SKM-1 treated with dmso at 0.1 percent for 144 hours (cell line): Measurements from ENCODE around the gene SHB.

Experiments
- DNase-seq: peaks from one replicate; lab custom pipeline; 2025; ENCODE audit not compliant: unreplicated experiment; lab: John Stamatoyannopoulos, UW

The SHB gene

DNA sequence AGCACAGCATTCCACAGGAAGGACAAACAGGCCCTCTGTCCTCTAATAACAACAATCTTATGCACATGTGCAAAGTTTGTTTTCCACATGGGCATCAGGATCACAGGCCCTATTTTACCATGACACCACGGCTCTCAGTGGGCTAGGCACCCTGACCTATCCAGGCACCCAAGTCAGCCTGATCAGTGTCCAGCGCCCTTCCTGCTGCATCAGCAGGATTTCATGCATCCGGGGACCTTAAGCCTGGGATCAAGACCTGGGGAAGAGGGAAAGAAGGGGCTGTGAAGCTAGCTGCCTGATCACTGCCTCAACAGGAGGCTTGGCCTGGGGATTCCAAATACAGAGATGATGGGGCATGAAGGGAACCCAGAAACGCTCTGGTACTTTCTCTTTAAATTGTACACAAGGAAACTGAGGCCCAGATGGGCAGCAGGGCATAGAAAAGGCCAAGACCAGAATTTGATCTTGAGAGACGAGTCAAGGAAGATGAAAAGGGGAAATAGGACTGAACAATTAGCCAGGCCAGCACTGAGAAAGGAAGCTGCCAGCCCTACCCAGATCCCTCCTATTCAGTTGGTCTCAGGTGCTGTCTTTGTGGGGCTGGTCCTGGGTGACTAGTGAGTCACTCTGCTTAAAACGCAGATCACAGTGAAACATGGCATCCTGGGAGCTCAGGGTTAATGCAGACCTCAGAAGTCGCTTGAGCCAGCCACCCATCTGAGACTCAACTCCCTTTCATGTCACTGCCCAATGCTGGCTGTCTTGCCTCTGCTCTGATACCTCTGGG lies 57.9 kb downstream of the SHB start:
- peak; percentile 23 for DNase-seq

DNA sequence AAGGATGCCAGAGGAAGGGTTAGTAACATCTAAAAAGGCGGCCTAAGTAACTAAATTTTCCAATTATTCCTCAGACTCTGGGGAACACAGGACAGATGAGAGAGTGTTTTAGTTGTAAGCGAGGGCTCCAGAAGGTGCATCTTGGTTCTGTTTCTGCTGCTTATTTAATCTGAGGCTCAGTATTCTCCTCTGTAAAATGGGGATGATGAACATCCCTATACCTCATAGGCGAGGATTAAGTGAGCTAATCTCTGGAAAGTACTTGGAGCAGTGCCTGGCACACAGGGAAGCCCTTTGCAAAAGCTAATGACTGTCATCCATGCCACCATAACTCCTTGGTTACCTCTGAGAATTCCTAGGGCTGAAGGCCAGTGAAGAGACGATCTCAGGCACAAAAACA lies 59.0 kb downstream of the SHB start:
- DNase-seq: no peak

GRCh38 chr9:38009035-38009501 lies 60.0 kb downstream of the SHB start:
- DNase-seq: no peak

DNA sequence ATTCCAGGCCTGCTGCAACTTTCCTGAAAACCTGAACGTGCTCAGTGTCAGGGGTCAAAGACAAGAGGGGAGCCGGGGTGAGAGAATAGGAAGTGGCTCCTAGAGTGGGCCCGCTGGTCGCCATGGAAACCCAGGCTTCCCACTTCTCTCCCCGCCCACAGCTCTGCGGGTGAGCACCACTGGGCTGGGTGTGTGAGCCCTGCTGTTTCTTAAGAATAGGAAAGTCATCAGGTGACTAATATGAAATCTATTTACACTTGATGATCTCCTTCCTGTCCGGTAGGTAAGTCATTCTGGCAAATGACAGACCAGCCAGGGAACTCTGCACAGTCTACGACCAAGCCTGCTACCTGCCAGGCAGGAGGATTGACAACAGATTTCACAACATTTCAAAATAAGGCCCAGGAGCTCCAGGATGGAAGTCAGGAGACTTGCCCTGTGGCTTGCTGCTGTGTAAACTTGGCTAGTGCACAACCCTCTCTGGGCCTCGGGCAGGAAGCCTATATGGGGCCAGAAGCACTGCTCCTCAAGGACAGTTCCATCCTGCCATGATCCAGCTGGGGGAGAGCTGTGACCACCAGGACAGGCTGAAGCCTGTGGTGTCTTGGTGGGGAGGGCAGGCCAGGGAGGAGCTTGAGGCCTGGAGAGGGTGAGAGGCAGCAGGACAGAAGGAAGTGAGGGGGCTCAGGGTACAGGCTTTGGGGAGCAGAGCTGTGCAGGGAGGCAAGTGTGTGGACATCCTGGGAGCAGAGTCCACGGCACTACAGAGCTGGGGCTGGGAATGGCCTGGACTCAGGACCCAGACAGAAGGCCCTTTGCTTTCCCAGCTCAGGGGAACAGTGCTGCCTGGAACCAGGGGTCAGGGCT lies 60.6 kb downstream of the SHB start:
- DNase-seq: peak; percentile 69

DNA sequence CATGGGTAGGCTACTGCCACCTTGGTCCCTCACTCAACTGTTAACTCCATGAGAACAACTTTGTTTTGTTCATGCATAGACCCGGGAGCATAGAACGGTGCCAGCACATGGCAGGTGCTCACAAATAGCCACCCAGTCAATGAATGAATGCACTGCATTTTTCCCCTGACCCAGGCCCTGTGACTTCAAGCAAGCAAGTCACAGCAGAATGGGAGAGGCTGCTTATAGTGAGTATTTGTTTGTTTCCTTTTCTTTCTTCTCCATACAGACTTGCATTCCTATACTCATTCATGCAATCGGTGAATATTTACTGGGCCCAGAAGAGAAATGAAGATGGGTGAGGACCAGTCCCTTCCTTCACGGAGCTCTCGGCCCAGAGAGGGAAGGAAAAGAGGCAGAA lies 62.0 kb downstream of the SHB start:
- no peak for DNase-seq

GRCh38 chr9:38006163-38006562 lies 62.9 kb downstream of the SHB start:
- DNase-seq: no peak

- DNase-seq: no peak
Measured at GRCh38 chr9:38004809-38005560, 64.0 kb downstream of the SHB start.

DNA sequence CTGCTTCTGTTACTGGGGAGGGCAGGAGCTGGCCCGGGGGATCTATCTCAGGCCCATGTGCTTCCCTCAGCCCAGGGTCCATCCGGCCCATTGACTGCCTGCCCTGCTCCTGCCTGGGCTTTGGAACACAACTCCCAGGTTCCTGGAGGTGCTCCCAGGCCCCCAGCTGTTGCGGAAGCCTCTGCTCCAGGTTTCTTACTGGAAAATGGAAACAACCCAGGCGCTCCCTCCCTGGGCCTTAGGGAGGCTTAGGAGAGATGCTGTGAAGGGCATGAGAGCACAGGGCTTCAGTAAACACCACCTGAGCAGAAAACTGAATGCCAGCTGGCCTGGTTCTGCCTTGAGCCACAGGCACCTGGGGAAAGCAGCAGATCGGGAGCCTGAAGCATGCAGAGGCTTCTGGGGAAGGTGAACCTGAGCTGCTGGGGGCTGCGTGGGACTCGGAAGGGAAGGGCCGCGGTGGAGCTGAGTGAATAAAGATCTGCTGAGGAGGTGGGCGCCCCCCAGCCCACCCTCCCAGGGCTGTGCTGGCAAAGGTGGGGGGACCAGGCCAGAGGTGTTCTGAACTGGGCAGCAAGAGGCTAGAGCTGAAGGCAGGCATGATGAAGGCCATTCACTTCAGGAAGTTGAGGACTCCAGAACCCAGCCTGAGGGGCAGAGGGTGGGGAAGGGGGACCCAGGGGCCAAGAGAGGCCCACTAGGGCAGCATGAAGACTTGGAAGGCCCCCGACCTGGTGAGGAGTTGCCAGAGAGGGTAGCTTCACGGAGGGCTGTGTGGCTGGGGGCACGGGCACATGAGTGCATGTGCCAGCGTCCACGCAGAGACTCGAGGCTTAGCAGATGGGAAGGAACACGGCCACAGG lies 64.8 kb downstream of the SHB start:
- no peak for DNase-seq

GRCh38 chr9:38003230-38003629 lies 65.8 kb downstream of the SHB start:
- DNase-seq: no peak

DNA sequence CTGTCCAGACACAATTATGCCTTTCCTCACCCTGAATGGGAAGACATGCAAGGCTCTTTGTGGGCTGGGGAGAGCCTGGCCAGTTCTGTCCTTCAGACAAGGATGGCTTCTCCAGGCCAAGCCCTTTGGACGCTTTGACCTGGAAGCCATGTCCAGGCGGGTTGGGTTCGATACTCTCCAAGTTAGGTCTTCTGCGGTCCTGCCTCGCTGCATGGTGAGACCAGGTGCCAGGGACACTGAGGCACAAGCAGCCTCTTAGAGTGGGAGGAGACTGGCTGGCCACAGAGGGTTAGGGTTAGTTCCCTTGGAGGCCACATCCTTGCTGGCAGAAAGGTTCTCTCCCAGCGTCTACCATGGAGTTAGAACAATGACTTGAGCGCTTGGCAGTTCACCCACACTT lies 67.6 kb downstream of the SHB start:
- DNase-seq: no peak

DNA sequence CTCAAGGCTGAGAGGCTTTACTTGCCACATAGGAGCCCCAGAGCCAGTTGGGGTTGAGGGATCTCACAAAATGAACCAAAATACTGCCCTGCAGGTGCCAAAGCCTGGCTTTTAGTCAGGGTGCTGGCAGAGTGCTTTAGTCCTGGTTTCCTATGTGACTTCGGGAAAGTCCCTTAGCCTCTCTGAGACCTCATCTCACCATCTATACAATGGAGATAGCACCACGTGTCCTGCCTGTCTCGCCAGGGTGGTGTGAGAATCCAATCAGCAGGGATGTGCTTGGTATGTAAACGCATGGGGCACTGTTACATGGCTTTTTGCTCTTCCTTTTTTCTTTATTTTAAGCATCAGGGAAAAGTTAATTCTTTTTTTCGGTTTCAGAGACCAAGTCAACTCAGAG lies 68.3 kb downstream of the SHB start:
- DNase-seq: no peak

DNA sequence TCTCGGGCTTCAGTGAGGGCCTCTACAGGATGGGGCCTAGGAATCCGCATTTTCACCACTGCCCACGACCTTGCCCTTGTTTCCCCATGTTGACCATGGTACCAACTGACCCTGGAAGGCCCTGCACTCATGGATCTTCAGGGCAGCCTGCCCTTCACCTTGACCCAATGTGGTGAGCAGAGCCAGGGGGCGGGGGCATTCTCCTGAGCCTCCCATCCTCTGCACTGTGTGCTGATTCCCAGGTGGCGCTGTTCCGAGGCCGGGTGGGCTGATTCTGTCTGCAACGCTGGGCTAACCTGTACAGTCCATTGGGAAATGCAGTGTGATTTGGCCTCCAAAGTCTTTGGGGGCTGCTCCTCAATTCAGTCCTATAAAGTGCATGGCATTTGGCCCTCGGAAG lies 68.7 kb downstream of the SHB start:
- no peak for DNase-seq

- no peak for DNase-seq
Measured at GRCh38 chr9:37999588-38000189, 69.3 kb downstream of the SHB start.

GRCh38 chr9:37998881-37999587 lies 70.0 kb downstream of the SHB start:
- DNase-seq: peak; percentile 47

DNA sequence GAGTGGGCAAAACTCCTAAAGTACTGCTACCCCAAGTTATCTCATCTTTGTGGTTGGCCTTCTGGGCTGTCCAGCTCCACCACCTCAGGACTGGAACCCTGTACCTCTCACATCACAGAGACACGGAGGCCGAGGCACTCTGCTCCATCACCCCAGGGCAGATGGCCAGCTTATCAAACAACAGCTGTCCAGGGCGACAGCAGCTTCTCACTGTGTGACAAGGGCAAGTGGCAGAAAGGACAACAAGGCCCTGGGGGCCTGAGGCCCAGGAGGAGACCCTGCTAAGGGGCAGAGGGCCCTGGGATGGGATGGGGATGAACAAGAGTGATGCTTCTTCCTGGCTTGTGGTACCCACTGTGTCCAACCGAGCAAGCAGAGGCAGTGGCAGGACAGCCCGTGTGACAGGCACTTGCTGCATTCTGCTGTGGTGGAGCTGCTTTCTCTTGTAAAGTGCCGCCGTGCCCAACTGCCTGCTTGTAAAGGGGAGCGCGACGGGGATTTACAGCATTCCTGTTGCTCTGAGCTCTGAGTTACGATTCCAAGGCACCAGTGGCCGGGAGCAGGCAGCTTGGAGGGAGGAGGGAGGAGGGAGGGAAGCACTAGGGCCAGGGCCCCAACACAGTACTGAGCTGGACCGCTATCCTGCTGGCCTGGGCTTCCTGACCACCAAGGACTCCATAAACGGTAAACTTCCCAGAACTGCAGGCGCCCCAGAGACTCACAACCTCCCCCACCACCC lies 71.2 kb downstream of the SHB start:
- no peak for DNase-seq

DNA sequence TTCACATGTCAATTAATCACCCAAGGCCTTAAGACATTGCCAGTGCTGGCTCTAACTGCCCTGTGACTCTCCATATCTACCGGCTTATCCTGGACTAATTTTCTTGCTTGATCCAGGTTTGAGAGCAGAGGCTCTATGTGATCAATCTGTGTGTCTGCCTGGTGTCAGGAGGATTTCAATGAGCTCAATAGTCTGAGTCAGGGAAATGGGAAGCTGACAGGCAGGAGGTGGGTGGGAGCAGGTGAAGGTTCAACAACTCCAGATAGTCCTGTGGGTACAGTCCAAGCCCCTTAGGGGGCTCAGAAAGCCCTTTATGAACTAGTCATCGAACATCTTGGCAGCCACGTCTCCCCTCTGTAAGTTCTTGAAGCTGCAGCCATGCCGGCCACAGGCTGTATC lies 72.2 kb downstream of the SHB start:
- DNase-seq: no peak

- no peak for DNase-seq
Measured at GRCh38 chr9:37995961-37996818, 72.8 kb downstream of the SHB start.

GRCh38 chr9:37995348-37995737 lies 73.7 kb downstream of the SHB start:
- DNase-seq: no peak
